HepG2 (cell line): ENCODE results near the gene ACAP3. TPM values are rescaled to one million over a fixed set of nuclear protein-coding genes. Genes with fewer than 3 reads are reported as not detected.

Experiments
- ATAC-seq: fragments of 200-7000 bp; cut with Tn5 transposase; 3 replicates; pipeline ENCODE4 v1.9.1; 2020; ENCODE audit warnings: mild to moderate bottlenecking, moderate library complexity
- BruUV-seq: library from RNA; stranded (reverse); fragments of 400-500 nt; replicated peaks from 2 replicates; lab custom pipeline; 2021; lab: Mats Ljungman, UMichigan
- CTCF ChIA-PET: fragments of 300-600 bp; formaldehyde crosslinking; extraction: SDS; loops from one replicate; lab custom pipeline; 2021; ENCODE audit warnings: low total read pairs, inconsistent platforms, low intra/inter-chr PET ratio; lab: Yijun Ruan, JAX
- POLR2A ChIA-PET: fragments of 350-600 bp; sonication (Branson Sonifier 250); formaldehyde crosslinking; loops from one replicate; lab custom pipeline; 2020; ENCODE audit warnings: antibody characterized with exemption, inconsistent platforms; lab: Yijun Ruan, JAX
- DNase-seq: peaks from one replicate; pipeline ENCODE4 v3.0.0-alpha.2; 2015; ENCODE audit warnings: low spot score
- FAIRE-seq: peaks from 3 replicates; lab custom pipeline; 2011; peaks lifted over from hg19 to GRCh38; lab: Jason Lieb, UNC
- H2AFZ ChIP-seq: one replicate; pipeline ENCODE4 v1.6.1; 2011; ENCODE audit warnings: low read length, inconsistent platforms
- H3K27ac ChIP-seq: fragments of 300-600 bp; 3 replicates; pipeline ENCODE4 v1.8.0; 2011; ENCODE audit warnings: mixed run types, mild to moderate bottlenecking, mixed read lengths, low read length, inconsistent platforms; ENCODE audit not compliant: insufficient read depth; ENCODE audit errors: extremely low read length
- H3K27me3 ChIP-seq, 2 experiments: fragments of 200-600 bp in 1 of 2; 2 replicates in 1 of 2; 3 replicates in 1 of 2; pipeline versions ENCODE4 v1.6.0 to v1.8.0; 2011; ENCODE audit warnings: low read length in 2 of 2, mild to moderate bottlenecking in 2 of 2, moderate library complexity in 2 of 2, inconsistent platforms in 1 of 2; ENCODE audit not compliant: insufficient read depth in 2 of 2, control insufficient read depth in 1 of 2
- H3K36me3 ChIP-seq, 2 experiments: fragments of 200-600 bp in 1 of 2; replicated peaks in 1 of 2; 2 replicates in 1 of 2; 3 replicates in 1 of 2; pipeline versions ENCODE4 v1.5.1 to v1.8.0; 2011; ENCODE audit warnings: low read length in 2 of 2, inconsistent platforms in 1 of 2; ENCODE audit not compliant: insufficient read depth in 2 of 2, control insufficient read depth in 1 of 2
- H3K4me1 ChIP-seq: 2 replicates; pipeline ENCODE4 v1.5.1; 2012; ENCODE audit warnings: low read length, inconsistent platforms; ENCODE audit not compliant: insufficient read depth
- H3K4me2 ChIP-seq: 2 replicates; pipeline ENCODE4 v1.6.0; 2011; ENCODE audit warnings: low read depth, low read length, inconsistent platforms
- H3K4me3 ChIP-seq, 3 experiments: fragments of 200-600 bp in 1 of 3; sonication (generic), shearing (Covaris generic) in 1 of 3; replicated peaks in 1 of 3; 2 replicates each; pipeline ENCODE4 v1.5.1; 2011 to 2016; ENCODE audit warnings: low read length in 3 of 3, inconsistent platforms in 2 of 3, low read depth in 2 of 3, mild to moderate bottlenecking in 2 of 3, control low read depth in 1 of 3, mixed read lengths in 1 of 3; ENCODE audit not compliant: insufficient read depth in 1 of 3
- H3K79me2 ChIP-seq: one replicate; pipeline ENCODE4 v1.6.1; 2011; ENCODE audit warnings: low read length, inconsistent platforms; ENCODE audit not compliant: insufficient read depth
- H3K9ac ChIP-seq: 2 replicates; pipeline ENCODE4 v1.6.0; 2011; ENCODE audit warnings: mild to moderate bottlenecking, low read depth, low read length, inconsistent platforms; ENCODE audit not compliant: insufficient read depth
- H3K9me3 ChIP-seq: 2 replicates; pipeline ENCODE4 v1.5.1; 2012; ENCODE audit warnings: mild to moderate bottlenecking, low read length
- H4K20me1 ChIP-seq: 2 replicates; pipeline ENCODE4 v1.6.0; 2011; ENCODE audit warnings: inconsistent platforms, mild to moderate bottlenecking, low read length, moderate library complexity; ENCODE audit not compliant: insufficient read depth
- ATF2 ChIP-seq: sonication (generic); formaldehyde crosslinking; IDR thresholded peaks from 2 replicates; pipeline ENCODE4 v1.4.0; 2020; ENCODE audit warnings: missing genetic modification reagents
- FOXJ3 ChIP-seq: sonication (generic); formaldehyde crosslinking; IDR thresholded peaks from 2 replicates; pipeline ENCODE4 v1.4.0; 2020; ENCODE audit warnings: missing genetic modification reagents, mild to moderate bottlenecking, borderline replicate concordance
- HNRNPL ChIP-seq: fragments of 200-400 bp; formaldehyde crosslinking; IDR thresholded peaks from 2 replicates; pipeline ENCODE4 v1.6.1; 2017; ENCODE audit warnings: mild to moderate bottlenecking, low read depth, low read length
- HNRNPLL ChIP-seq: fragments of 200-400 bp; formaldehyde crosslinking; IDR thresholded peaks from 2 replicates; pipeline ENCODE4 v1.6.1; 2017; ENCODE audit warnings: mild to moderate bottlenecking, low read depth, low read length; ENCODE audit not compliant: poor library complexity, severe bottlenecking
- HOXA9 ChIP-seq: sonication (generic); formaldehyde crosslinking; IDR thresholded peaks from 2 replicates; pipeline ENCODE4 v1.8.1; 2022; ENCODE audit warnings: missing genetic modification reagents, mild to moderate bottlenecking, moderate library complexity, borderline replicate concordance
- MATR3 ChIP-seq: sonication (generic); formaldehyde crosslinking; IDR thresholded peaks from 2 replicates; pipeline ENCODE4 v1.4.0; 2020; ENCODE audit warnings: missing genetic modification reagents
- MED8 ChIP-seq: sonication (generic); formaldehyde crosslinking; IDR thresholded peaks from 2 replicates; pipeline ENCODE4 v1.8.1; 2023; ENCODE audit warnings: mild to moderate bottlenecking, missing genetic modification reagents; ENCODE audit not compliant: insufficient replicate concordance
- MIER2 ChIP-seq: IDR thresholded peaks from 2 replicates; pipeline ENCODE4 v1.6.1; 2016; ENCODE audit warnings: missing biosample characterization, missing genetic modification reagents
- MTF2 ChIP-seq: sonication (generic); formaldehyde crosslinking; IDR thresholded peaks from 2 replicates; pipeline ENCODE4 v1.5.0; 2020; ENCODE audit warnings: missing genetic modification reagents, borderline replicate concordance
- RFXAP ChIP-seq: sonication (generic); formaldehyde crosslinking; IDR thresholded peaks from 2 replicates; pipeline ENCODE4 v1.4.0; 2020; ENCODE audit warnings: missing genetic modification reagents, borderline replicate concordance
- SMAD3 ChIP-seq: sonication (generic); formaldehyde crosslinking; IDR thresholded peaks from 2 replicates; pipeline ENCODE4 v1.4.0; 2020; ENCODE audit warnings: missing genetic modification reagents
- STAG1 ChIP-seq: sonication (generic); formaldehyde crosslinking; IDR thresholded peaks from 2 replicates; pipeline ENCODE4 v1.4.0; 2020; ENCODE audit warnings: missing genetic modification reagents
- ZFP82 ChIP-seq: sonication (generic); formaldehyde crosslinking; IDR thresholded peaks from 2 replicates; pipeline ENCODE4 v1.5.1; 2020; ENCODE audit warnings: mild to moderate bottlenecking, missing genetic modification reagents, borderline replicate concordance
- ZNF160 ChIP-seq: sonication (generic); formaldehyde crosslinking; IDR thresholded peaks from 2 replicates; pipeline ENCODE4 v1.8.0; 2022; ENCODE audit warnings: mild to moderate bottlenecking, inconsistent platforms, missing genetic modification reagents
- ZNF431 ChIP-seq: sonication (generic); formaldehyde crosslinking; IDR thresholded peaks from 2 replicates; pipeline ENCODE4 v1.9.0; 2022; ENCODE audit warnings: missing genetic modification reagents, low read depth, mild to moderate bottlenecking, borderline replicate concordance
- ZNF652 ChIP-seq: IDR thresholded peaks from 2 replicates; pipeline ENCODE4 v1.6.1; 2016; ENCODE audit warnings: low read depth, borderline replicate concordance
- ZNF678 ChIP-seq: sonication (generic); formaldehyde crosslinking; IDR thresholded peaks from 2 replicates; pipeline ENCODE4 v1.4.0; 2020; ENCODE audit warnings: mild to moderate bottlenecking, missing genetic modification reagents
- WGBS: methylation state at CpG from one replicate; pipeline ENCODE4 v1.1.6; 2017; ENCODE audit warnings: low lambda C conversion rate; 5-methylcytosine and 5-hydroxymethylcytosine counted together
- in situ Hi-C: cut with HindIII; loops from 2 replicates; pipeline ENCODE4 v1.10.0; 2017; ENCODE audit warnings: low pct_unique_long_range_greater_than_20kb; ENCODE audit not compliant: extremely low pct_ligation_motif_present
- intact Hi-C: fragments of 100-400 bp; cut with micrococcal nuclease; formaldehyde crosslinking; loops from one replicate; pipeline ENCODE4 v1.10.0; 2022; ENCODE audit not compliant: unreplicated experiment
- polyA plus RNA-seq, 8 experiments: library from polyadenylated mRNA; depleted of rRNA in 3 of 8; stranded (reverse) in 7 of 8; unstranded in 1 of 8; fragments of >200 nt; fragmentation: Illumina TruSeq in 4 of 8; extraction: Trizol in 4 of 8; gene quantifications; 2 replicates each; pipeline versions ENCODE4 v1.2.1 to v1.2.3, GENCODE V29; 2011 to 2016; ENCODE audit warnings: low read depth in 4 of 8, missing spikeins in 1 of 8, mixed read lengths in 1 of 8; ENCODE audit not compliant: insufficient read depth in 1 of 8
- total RNA-seq, 5 experiments: library from RNA; depleted of rRNA; stranded (reverse); fragments of >200 nt; fragmentation: Illumina TruSeq; extraction: Trizol; gene quantifications; 2 replicates each; pipeline ENCODE4 v1.2.3, GENCODE V29; 2016; ENCODE audit warnings: low read depth in 1 of 5
- TF ChIP-seq, protein P1 (sequence below): sonication (generic); formaldehyde crosslinking; IDR thresholded peaks from 2 replicates; pipeline ENCODE4 v1.8.0; 2022; ENCODE audit warnings: mild to moderate bottlenecking, missing genetic modification reagents; ENCODE audit not compliant: insufficient replicate concordance
- TF ChIP-seq, protein P2 (sequence below), 2 experiments: IDR thresholded peaks; 2 replicates each; pipeline ENCODE4 v1.6.1; 2011 to 2012; ENCODE audit warnings: low read length in 2 of 2, borderline replicate concordance in 1 of 2, low read depth in 1 of 2, mild to moderate bottlenecking in 1 of 2, moderate library complexity in 1 of 2

The ACAP3 gene
- total and polyA plus RNA-seq, 2 of the 13 experiments (the other 11 are each of a cell fraction or from before 2014, with no cell fraction given) = 29.4 to 50.8 TPM

DNA sequence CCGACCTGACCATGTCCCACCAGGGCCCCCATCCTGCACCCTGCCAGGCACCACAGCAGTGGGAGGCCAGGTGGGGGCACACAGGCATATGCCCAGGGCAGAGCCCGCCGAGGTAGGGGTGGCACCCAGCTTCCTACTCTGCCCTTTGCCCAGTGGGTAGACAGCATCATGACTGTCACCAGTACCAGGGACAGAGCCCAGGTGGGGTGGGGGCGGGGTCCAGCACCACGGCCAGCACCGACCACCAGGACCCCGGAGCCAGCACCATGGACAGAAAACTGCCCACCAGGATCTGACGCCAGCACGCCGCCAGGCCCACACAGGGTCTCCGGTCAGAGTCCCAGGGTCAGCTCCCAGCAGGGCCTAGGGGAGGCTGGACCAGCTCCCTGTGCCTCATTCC lies 27.1 kb upstream of the ACAP3 start:
- Histone ChIP-seq H4K20me1 (peaks cover 7% of the 10 kb centered on the region; the same call in 1 of the 2 replicates), H3K4me1 (peaks cover 23% of the 10 kb centered on the region), H3K27ac (no peak overlapping the region), H3K27me3 (0 out of 5 replicates have a peak, but pooled peaks cover 0 to 4% of the 10 kb centered on the region in 2 experiments), H3K79me2 (no peaks in the 10 kb centered on the region), H3K4me3 (no peak overlapping the region), H3K9ac (no peak overlapping the region), H3K9me3 (no peaks in the 10 kb centered on the region), H3K4me2 (no peak overlapping the region), H3K36me3 (peaks cover 4 to 8% of the 10 kb centered on the region in 2 experiments; a peak in 4 of 5 replicates), H2AFZ (no peak overlapping the region)
- DNase-seq (no peak), ATAC-seq (no peak), FAIRE-seq (no peak)
- intact Hi-C loops (no loop called here), in situ Hi-C loops (no loop called here)
- POLR2A ChIA-PET = interaction anchor here (1.4 to 3.9 kb wide), 3 partner anchors 11 to 40 kb away, joined by 3 to 12 read pairs (median 4); partner anchors contain the start of genes AURKAIP1 and DVL1
- 95% methylated on average over 4 of the region's 11 CpGs for WGBS
- CTCF ChIA-PET = no interaction called here
- BruUV-seq = no TSS peak
- no peak for TF ChIP-seq STAG1 (CRISPR knock-in tag)
- no peak for TF ChIP-seq ZNF652 (CRISPR knock-in tag)
- peak; percentile 65; the same call in 1 of the 2 replicates for TF ChIP-seq SMAD3
- TF ChIP-seq ZNF160 (CRISPR knock-in tag) = no peak
- TF ChIP-seq FOXJ3 (CRISPR knock-in tag) = no peak
- TF ChIP-seq MIER2 (CRISPR knock-in tag) = peak; percentile 96
- TF ChIP-seq MED8 (CRISPR knock-in tag) = no peak
- no peak for TF ChIP-seq HNRNPLL
- TF ChIP-seq HNRNPL = peak; percentile 85
- no peak for TF ChIP-seq MTF2 (CRISPR knock-in tag)
- TF ChIP-seq HOXA9 = peak; percentile 53; the same call in 1 of the 2 replicates
- TF ChIP-seq ZNF678 (CRISPR knock-in tag) = no peak
- TF ChIP-seq MATR3 (CRISPR knock-in tag) = no peak
- no peak for TF ChIP-seq ATF2 (CRISPR knock-in tag)
- TF ChIP-seq, protein P1, sequence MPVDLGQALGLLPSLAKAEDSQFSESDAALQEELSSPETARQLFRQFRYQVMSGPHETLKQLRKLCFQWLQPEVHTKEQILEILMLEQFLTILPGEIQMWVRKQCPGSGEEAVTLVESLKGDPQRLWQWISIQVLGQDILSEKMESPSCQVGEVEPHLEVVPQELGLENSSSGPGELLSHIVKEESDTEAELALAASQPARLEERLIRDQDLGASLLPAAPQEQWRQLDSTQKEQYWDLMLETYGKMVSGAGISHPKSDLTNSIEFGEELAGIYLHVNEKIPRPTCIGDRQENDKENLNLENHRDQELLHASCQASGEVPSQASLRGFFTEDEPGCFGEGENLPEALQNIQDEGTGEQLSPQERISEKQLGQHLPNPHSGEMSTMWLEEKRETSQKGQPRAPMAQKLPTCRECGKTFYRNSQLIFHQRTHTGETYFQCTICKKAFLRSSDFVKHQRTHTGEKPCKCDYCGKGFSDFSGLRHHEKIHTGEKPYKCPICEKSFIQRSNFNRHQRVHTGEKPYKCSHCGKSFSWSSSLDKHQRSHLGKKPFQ (CRISPR knock-in tag) = no peak
- peak; percentile 69; the same call in 1 of the 2 replicates for TF ChIP-seq ZNF431 (CRISPR knock-in tag)
- TF ChIP-seq, protein P2, sequence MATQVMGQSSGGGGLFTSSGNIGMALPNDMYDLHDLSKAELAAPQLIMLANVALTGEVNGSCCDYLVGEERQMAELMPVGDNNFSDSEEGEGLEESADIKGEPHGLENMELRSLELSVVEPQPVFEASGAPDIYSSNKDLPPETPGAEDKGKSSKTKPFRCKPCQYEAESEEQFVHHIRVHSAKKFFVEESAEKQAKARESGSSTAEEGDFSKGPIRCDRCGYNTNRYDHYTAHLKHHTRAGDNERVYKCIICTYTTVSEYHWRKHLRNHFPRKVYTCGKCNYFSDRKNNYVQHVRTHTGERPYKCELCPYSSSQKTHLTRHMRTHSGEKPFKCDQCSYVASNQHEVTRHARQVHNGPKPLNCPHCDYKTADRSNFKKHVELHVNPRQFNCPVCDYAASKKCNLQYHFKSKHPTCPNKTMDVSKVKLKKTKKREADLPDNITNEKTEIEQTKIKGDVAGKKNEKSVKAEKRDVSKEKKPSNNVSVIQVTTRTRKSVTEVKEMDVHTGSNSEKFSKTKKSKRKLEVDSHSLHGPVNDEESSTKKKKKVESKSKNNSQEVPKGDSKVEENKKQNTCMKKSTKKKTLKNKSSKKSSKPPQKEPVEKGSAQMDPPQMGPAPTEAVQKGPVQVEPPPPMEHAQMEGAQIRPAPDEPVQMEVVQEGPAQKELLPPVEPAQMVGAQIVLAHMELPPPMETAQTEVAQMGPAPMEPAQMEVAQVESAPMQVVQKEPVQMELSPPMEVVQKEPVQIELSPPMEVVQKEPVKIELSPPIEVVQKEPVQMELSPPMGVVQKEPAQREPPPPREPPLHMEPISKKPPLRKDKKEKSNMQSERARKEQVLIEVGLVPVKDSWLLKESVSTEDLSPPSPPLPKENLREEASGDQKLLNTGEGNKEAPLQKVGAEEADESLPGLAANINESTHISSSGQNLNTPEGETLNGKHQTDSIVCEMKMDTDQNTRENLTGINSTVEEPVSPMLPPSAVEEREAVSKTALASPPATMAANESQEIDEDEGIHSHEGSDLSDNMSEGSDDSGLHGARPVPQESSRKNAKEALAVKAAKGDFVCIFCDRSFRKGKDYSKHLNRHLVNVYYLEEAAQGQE (IDR thresholded peaks at IDR 0.05; ENCODE audit: borderline replicate concordance in 1 of 2, low read depth in 1 of 2, low read length in 2 of 2) = peak in 1 of 2 experiments; percentile 96; a peak in 2 of 4 replicates
- 0 out of 2 replicates have a peak, but pooled peaks have one; percentile 71 for TF ChIP-seq ZFP82 (CRISPR knock-in tag)
- no peak for TF ChIP-seq RFXAP (CRISPR knock-in tag)
